AG04449 (cell line): ENCODE measurements around the gene ZNF566.

Experiments
- CTCF ChIA-PET: fragments of 350-600 bp; formaldehyde crosslinking; extraction: SDS; loops from one replicate; lab custom pipeline; 2021; ENCODE audit warnings: antibody characterized with exemption; lab: Yijun Ruan, JAX
- POLR2A ChIA-PET: fragments of 400-600, 350-600 bp; formaldehyde crosslinking; extraction: SDS; loops from one replicate; lab custom pipeline; 2020; ENCODE audit warnings: antibody characterized with exemption, inconsistent platforms; lab: Yijun Ruan, JAX
- DNase-seq: peaks from one replicate; pipeline ENCODE4 v3.0.0-alpha.2; 2010; ENCODE audit warnings: low read depth, low spot score
- H3K4me3 ChIP-seq: 2 replicates; pipeline ENCODE4 v1.5.1; 2011; ENCODE audit warnings: low read depth, mild to moderate bottlenecking, control low read depth, low read length
- CTCF ChIP-seq: IDR thresholded peaks from one replicate; pipeline ENCODE4 v1.5.1; 2011; ENCODE audit warnings: mild to moderate bottlenecking, moderate library complexity, low read length, control low read depth, inconsistent platforms; ENCODE audit not compliant: insufficient read depth; ENCODE audit errors: missing control alignments

ZNF566 gene

GRCh38 chr19:36489118-36489919 lies at the start of gene ZNF566:
TSS of gene ZNF566 (minus strand) at chr19:36489561. CDS start at chr19:36476557, 13,004 bp downstream.
- TF ChIP-seq CTCF = no peak
- peak; percentile 87 for DNase-seq
- CTCF ChIA-PET = no interaction called here
- peak within 1 kb of the TSS; percentile 99 for H3K4me3 ChIP-seq
- POLR2A ChIA-PET = interaction anchor here (0.7 to 2.6 kb wide), 5 partner anchors 39 to 275 kb away, joined by 3 to 13 read pairs (median 4); partner anchors contain the start of genes ZNF146, ZNF260 and ZNF565

GRCh38 chr19:36528921-36529518 lies 39.7 kb upstream of the ZNF566 start:
- POLR2A ChIA-PET = interaction anchor here (1.3 to 2.4 kb wide), 3 partner anchors 39 to 314 kb away, joined by 4 to 13 read pairs (median 4); partner anchors contain the start of genes ZNF146, ZNF529, ZNF565 and ZNF566
- DNase-seq = no peak
- peak overlapping the region; percentile 95 for H3K4me3 ChIP-seq
- no peak for TF ChIP-seq CTCF
- CTCF ChIA-PET = no interaction called here

- DNase-seq = peak; percentile 82
- POLR2A ChIA-PET = interaction anchor here (0.6 to 2.4 kb wide), 5 partner anchors 39 to 318 kb away, joined by 3 to 13 read pairs (median 4); partner anchors contain the start of genes ZNF146, ZNF529, ZNF565 and ZNF566
- CTCF ChIA-PET = no interaction called here
- H3K4me3 ChIP-seq = peak within 1 kb of the TSS; percentile 95
- TF ChIP-seq CTCF = no peak
Measured at GRCh38 chr19:36528194-36528920, 39.0 kb upstream of the ZNF566 start, which contains the start of gene ZNF260. TSS of gene ZNF260 (minus strand) at chr19:36528271. CDS start at chr19:36515238, 13,033 bp downstream.

GRCh38 chr19:36527873-36528193 lies 38.5 kb upstream of the ZNF566 start:
- no peak for DNase-seq
- ChIA-PET POLR2A (interaction anchor here (0.7 to 2.4 kb wide), 4 partner anchors 38 to 313 kb away, joined by 3 to 13 read pairs (median 4); partner anchors contain the start of genes ZNF146, ZNF529, ZNF565 and ZNF566), CTCF (no interaction called here)
- TF ChIP-seq CTCF = no peak
- peak overlapping the region; percentile 95 for H3K4me3 ChIP-seq

GRCh38 chr19:36527341-36527740 lies 38.0 kb upstream of the ZNF566 start:
- ChIA-PET POLR2A (interaction anchor here (2.4 kb wide), 1 partner anchor 38 kb away, joined by 13 read pairs; the partner anchor contains the start of gene ZNF566), CTCF (no interaction called here)
- DNase-seq = no peak
- peak overlapping the region; percentile 95 for H3K4me3 ChIP-seq
- no peak for TF ChIP-seq CTCF
